ENCODE measurements around the gene ACKR4. TPM values are rescaled to one million over a fixed set of nuclear protein-coding genes. Genes with fewer than 3 reads are reported as not detected.

Gene ACKR4
- total and polyA plus RNA-seq, 2 experiments from 2014 or later, result 0.26 TPM; not detected in 1

GRCh38 chr3:132645058-132645457, 48.0 kb downstream of the ACKR4 start:
- TF ChIP-seq ZNF462 (CRISPR knock-in tag; IDR thresholded peaks at IDR 0.05) (no peak), EZH2 (IDR thresholded peaks at IDR 0.05; ENCODE audit: low read depth, unreplicated experiment) (no peak), ETS1 (IDR thresholded peaks at IDR 0.05) (no peak), NANOG (IDR thresholded peaks at IDR 0.05; ENCODE audit: borderline replicate concordance) (no peak), REST (IDR thresholded peaks at IDR 0.05; ENCODE audit: unreplicated experiment) (no peak), STAT1 (IDR thresholded peaks at IDR 0.05; ENCODE audit: unreplicated experiment) (no peak), EZH2phosphoT487 (IDR thresholded peaks at IDR 0.05; ENCODE audit: unreplicated experiment) (no peak), ZNF331 (CRISPR knock-in tag; IDR thresholded peaks at IDR 0.05; ENCODE audit: low read depth) (no peak), CTCF (conservative IDR thresholded peaks at IDR 0.05; ENCODE audit: low read depth in 2 of 2) (no peak), CREB1 (CRISPR knock-in tag; IDR thresholded peaks at IDR 0.05; ENCODE audit: low read depth) (no peak), POLR2AphosphoS5 (IDR thresholded peaks at IDR 0.05; ENCODE audit: low read depth) (no peak), JUNB (IDR thresholded peaks at IDR 0.05; ENCODE audit: unreplicated experiment) (no peak), ZNF114 (CRISPR knock-in tag; IDR thresholded peaks at IDR 0.05) (no peak)
- H3K9me2 ChIP-seq (ENCODE audit: insufficient read depth), result no peaks in the 10 kb centered on the region
- no peaks in the 10 kb centered on the region for H4K20me1 ChIP-seq (replicated peaks; ENCODE audit: insufficient read depth)
- DNase-seq (ENCODE audit: low spot score) (no peak), ATAC-seq (no peak)
- H3K79me2 ChIP-seq (replicated peaks; ENCODE audit: insufficient read depth), result no peaks in the 10 kb centered on the region
- no peaks in the 10 kb centered on the region for H3K4me1 ChIP-seq (ENCODE audit: insufficient read depth)
- no peaks in the 10 kb centered on the region for H3F3A ChIP-seq (replicated peaks; ENCODE audit: low read depth)
- no peak overlapping the region for H3K4me3 ChIP-seq
- H2AFZ ChIP-seq, result no peak overlapping the region
- Mint-ChIP-seq H3K4me1 (no peaks in the 10 kb centered on the region), H3K36me3 (ENCODE audit: low read depth) (no peaks in the 10 kb centered on the region), H3K27ac (peak overlapping the region; percentile 38; the same call in 1 of the 2 replicates), H3K4me3 (no peak overlapping the region), H3K9me3 (no peaks in the 10 kb centered on the region), H3K27me3 (ENCODE audit: insufficient read depth, low read depth, poor library complexity) (peaks cover 2% of the 10 kb centered on the region)
- no peaks in the 10 kb centered on the region for H3K27me3 ChIP-seq (ENCODE audit: insufficient read depth)
- H3K4me2 ChIP-seq, result no peak overlapping the region
- H3K27ac ChIP-seq (ENCODE audit: low read depth), result no peak overlapping the region
- H3K36me3 ChIP-seq (ENCODE audit: insufficient read depth), result no peaks in the 10 kb centered on the region
